OCI-M2 (cell line): ENCODE data around the gene THAP6.

ENCODE experiments used
- DNase-seq: peaks from one replicate; lab custom pipeline; 2025; ENCODE audit not compliant: unreplicated experiment; lab: John Stamatoyannopoulos, UW

THAP6 gene

GRCh38 chr4:75567725-75568124 lies 53.5 kb downstream of the THAP6 start:
- no peak for DNase-seq
